DOHH2 (cell line): ENCODE measurements around the gene NPFFR1.

Experiments used
- H3F3A ChIP-seq: fragments of 200-600 bp; sonication (generic), shearing (Covaris generic); 2 replicates; pipeline ENCODE4 v1.6.0; 2016; ENCODE audit warnings: antibody characterized with exemption, mild to moderate bottlenecking; ENCODE audit not compliant: control insufficient read depth, insufficient read depth
- H3K27ac ChIP-seq: fragments of 200-600 bp; sonication (generic); 2 replicates; pipeline ENCODE4 v1.5.1; 2014; ENCODE audit warnings: low read depth, mild to moderate bottlenecking, low read length, moderate library complexity
- H3K27me3 ChIP-seq: fragments of 200-600 bp; sonication (generic); 2 replicates; pipeline ENCODE4 v1.6.1; 2014; ENCODE audit warnings: mild to moderate bottlenecking, low read length, mixed read lengths; ENCODE audit not compliant: control insufficient read depth
- H3K36me3 ChIP-seq: fragments of 200-600 bp; sonication (generic); 2 replicates; pipeline ENCODE4 v1.6.1; 2014; ENCODE audit warnings: mild to moderate bottlenecking, low read length, moderate library complexity, mixed read lengths; ENCODE audit not compliant: control insufficient read depth
- H3K4me1 ChIP-seq: fragments of 200-600 bp; sonication (generic); 2 replicates; pipeline ENCODE4 v1.6.1; 2014; ENCODE audit warnings: mild to moderate bottlenecking, low read length, mixed read lengths; ENCODE audit not compliant: control insufficient read depth
- H3K4me2 ChIP-seq: fragments of 200-600 bp; sonication (generic); 2 replicates; pipeline ENCODE4 v1.6.0; 2014; ENCODE audit warnings: mild to moderate bottlenecking, low read length, moderate library complexity
- H3K4me3 ChIP-seq: fragments of 200-600 bp; sonication (generic); 2 replicates; pipeline ENCODE4 v1.5.1; 2014; ENCODE audit warnings: mild to moderate bottlenecking, low read length, mixed read lengths
- H3K79me2 ChIP-seq: fragments of 200-600 bp; sonication (generic); 2 replicates; pipeline ENCODE4 v1.6.1; 2014; ENCODE audit warnings: mild to moderate bottlenecking, low read length, mixed read lengths; ENCODE audit not compliant: control insufficient read depth
- H3K9me2 ChIP-seq: fragments of 200-600 bp; sonication (generic); replicated peaks from 2 replicates; pipeline ENCODE4 v1.6.1; 2014; ENCODE audit warnings: mild to moderate bottlenecking, low read length, mixed read lengths; ENCODE audit not compliant: control insufficient read depth
- H3K9me3 ChIP-seq: fragments of 200-600 bp; sonication (generic); 2 replicates; pipeline ENCODE4 v1.6.1; 2014; ENCODE audit warnings: antibody characterized with exemption, low read length, mixed read lengths; ENCODE audit not compliant: control insufficient read depth, insufficient read depth
- H4K20me1 ChIP-seq: fragments of 200-600 bp; sonication (generic); 2 replicates; pipeline ENCODE4 v1.6.0; 2014; ENCODE audit warnings: low read depth, mild to moderate bottlenecking, antibody characterized with exemption, low read length, moderate library complexity; ENCODE audit not compliant: control insufficient read depth, insufficient read depth
- CTCF ChIP-seq: fragments of 200-600 bp; sonication (generic); IDR thresholded peaks from one replicate; pipeline ENCODE4 v1.5.1; 2014; ENCODE audit warnings: antibody characterized with exemption, mild to moderate bottlenecking, low read depth, low read length; ENCODE audit not compliant: poor library complexity, severe bottlenecking
- EZH2phosphoT487 ChIP-seq: fragments of 200-600 bp; sonication (generic); IDR thresholded peaks from 2 replicates; pipeline ENCODE4 v1.6.1; 2017; ENCODE audit warnings: borderline replicate concordance, mild to moderate bottlenecking, antibody characterized with exemption, low read length, moderate library complexity, mixed read lengths

NPFFR1 gene

GRCh38 chr10:70221030-70221429, 62.8 kb downstream of the NPFFR1 start:
- Histone ChIP-seq H3K4me3 (no peak overlapping the region), H3K27ac (no peak overlapping the region), H3K36me3 (peaks cover 81% of the 10 kb centered on the region), H3K79me2 (peaks cover 73% of the 10 kb centered on the region), H3F3A (peaks cover 33% of the 10 kb centered on the region), H3K9me3 (no peaks in the 10 kb centered on the region), H4K20me1 (peaks cover 7% of the 10 kb centered on the region), H3K4me2 (peak overlapping the region; percentile 14; the same call in 1 of the 2 replicates), H3K4me1 (peaks cover 14% of the 10 kb centered on the region), H3K27me3 (no peaks in the 10 kb centered on the region), H3K9me2 (no peaks in the 10 kb centered on the region)
- TF ChIP-seq EZH2phosphoT487: no peak
- no peak for TF ChIP-seq CTCF

- Histone ChIP-seq H3K9me3 (no peaks in the 10 kb centered on the region), H3K4me2 (no peak overlapping the region), H3K79me2 (peaks cover 9% of the 10 kb centered on the region), H3K27ac (no peak overlapping the region), H3K36me3 (peaks cover 99% of the 10 kb centered on the region), H3K27me3 (no peaks in the 10 kb centered on the region), H3K9me2 (no peaks in the 10 kb centered on the region), H3K4me3 (no peak overlapping the region), H3K4me1 (no peaks in the 10 kb centered on the region), H4K20me1 (no peaks in the 10 kb centered on the region; the same call in 1 of the 2 replicates), H3F3A (peaks cover 12% of the 10 kb centered on the region; the same call in 1 of the 2 replicates)
- TF ChIP-seq CTCF (no peak), EZH2phosphoT487 (no peak)
Measured at GRCh38 chr10:70212879-70213278, 70.9 kb downstream of the NPFFR1 start.

- H3K9me2 ChIP-seq: no peaks in the 10 kb centered on the region
- TF ChIP-seq EZH2phosphoT487: no peak
- no peak for TF ChIP-seq CTCF
- peaks cover 4% of the 10 kb centered on the region for H3K79me2 ChIP-seq
- no peaks in the 10 kb centered on the region for H3K4me1 ChIP-seq
- no peak overlapping the region for H3K27ac ChIP-seq
- H3K27me3 ChIP-seq: no peaks in the 10 kb centered on the region
- no peaks in the 10 kb centered on the region for H3K9me3 ChIP-seq
- H3K4me3 ChIP-seq: no peak overlapping the region
- no peak overlapping the region for H3K4me2 ChIP-seq
- H3K36me3 ChIP-seq: peaks cover 99% of the 10 kb centered on the region
- H4K20me1 ChIP-seq: no peaks in the 10 kb centered on the region; the same call in 1 of the 2 replicates
- peaks cover 12% of the 10 kb centered on the region; the same call in 1 of the 2 replicates for H3F3A ChIP-seq
Measured at GRCh38 chr10:70212277-70212676, 71.5 kb downstream of the NPFFR1 start.
